Gastroesophageal sphincter (tissue), 4 donors: ENCODE measurements around the gene LONP1. TPM values are rescaled to one million over a fixed set of nuclear protein-coding genes. Genes with fewer than 3 reads are reported as not detected.

Experiments
- ATAC-seq: fragments of 150-250 bp; one replicate; pipeline ENCODE4 v1.9.1; 2016; ENCODE audit warnings: mild to moderate bottlenecking, moderate library complexity
- H3K27ac ChIP-seq, 4 donors: fragments of 200-600 bp; sonication (generic) in 3 of 4; 1 replicate in 3 of 4; 2 replicates in 1 of 4; pipeline ENCODE4 v1.5.1; 2016 to 2019
- H3K27me3 ChIP-seq: fragments of 200-600 bp; sonication (generic); one replicate; pipeline ENCODE4 v1.5.1; 2019
- H3K36me3 ChIP-seq, 2 donors: fragments of 200-600 bp; sonication (generic); one replicate each; pipeline ENCODE4 v1.5.1; 2019; ENCODE audit warnings: control low read depth in 1 of 2
- H3K4me1 ChIP-seq, 3 donors: fragments of 200-600 bp; sonication (generic); 1 replicate in 2 of 3; 2 replicates in 1 of 3; pipeline ENCODE4 v1.5.1; 2016 to 2019; ENCODE audit warnings: control low read depth in 2 of 3
- H3K4me3 ChIP-seq, 2 donors: fragments of 200-600 bp; sonication (generic); one replicate each; pipeline ENCODE4 v1.5.1; 2019; ENCODE audit warnings: mild to moderate bottlenecking in 1 of 2, moderate library complexity in 1 of 2
- H3K9me3 ChIP-seq, 3 donors: fragments of 200-600 bp; sonication (generic); one replicate each; pipeline ENCODE4 v1.5.1; 2017 to 2019; ENCODE audit warnings: control low read depth in 2 of 3
- EP300 ChIP-seq: sonication (generic); formaldehyde crosslinking; IDR thresholded peaks from one replicate; pipeline ENCODE4 v1.6.1; 2017; ENCODE audit warnings: antibody characterized with exemption, mild to moderate bottlenecking
- POLR2A ChIP-seq, 2 donors: fragments of 450-650 bp; IDR thresholded peaks; one replicate each; pipeline ENCODE4 v1.6.1; 2017; ENCODE audit warnings: antibody characterized with exemption in 2 of 2, mild to moderate bottlenecking in 2 of 2, moderate library complexity in 1 of 2
- POLR2AphosphoS5 ChIP-seq: sonication (generic); formaldehyde crosslinking; IDR thresholded peaks from one replicate; pipeline ENCODE4 v1.6.1; 2017; ENCODE audit warnings: antibody characterized with exemption
- WGBS, 2 donors: methylation state at CpG; one replicate each; pipeline ENCODE4 v1.1.5; 2018; ENCODE audit warnings: low coverage in 1 of 2; 5-methylcytosine and 5-hydroxymethylcytosine counted together
- total RNA-seq, 4 donors: library from RNA; depleted of rRNA; stranded (reverse); fragments of >200 nt; gene quantifications; one replicate each; pipeline ENCODE4 v1.1.0, GENCODE V29; 2016
- TF ChIP-seq, protein P1 (sequence below), 4 experiments: fragments of 200-600 bp in 2 of 4; fragments of 450-650 bp in 2 of 4; sonication (generic) in 1 of 4; IDR thresholded peaks; one replicate each; pipeline ENCODE4 v1.5.1; 2017 to 2019; ENCODE audit warnings: antibody characterized with exemption in 4 of 4, mild to moderate bottlenecking in 2 of 4, moderate library complexity in 2 of 4

LONP1 gene
- total RNA-seq, 4 donors from 2014 or later: 44.5 to 73.2 (median 64.1) TPM

DNA sequence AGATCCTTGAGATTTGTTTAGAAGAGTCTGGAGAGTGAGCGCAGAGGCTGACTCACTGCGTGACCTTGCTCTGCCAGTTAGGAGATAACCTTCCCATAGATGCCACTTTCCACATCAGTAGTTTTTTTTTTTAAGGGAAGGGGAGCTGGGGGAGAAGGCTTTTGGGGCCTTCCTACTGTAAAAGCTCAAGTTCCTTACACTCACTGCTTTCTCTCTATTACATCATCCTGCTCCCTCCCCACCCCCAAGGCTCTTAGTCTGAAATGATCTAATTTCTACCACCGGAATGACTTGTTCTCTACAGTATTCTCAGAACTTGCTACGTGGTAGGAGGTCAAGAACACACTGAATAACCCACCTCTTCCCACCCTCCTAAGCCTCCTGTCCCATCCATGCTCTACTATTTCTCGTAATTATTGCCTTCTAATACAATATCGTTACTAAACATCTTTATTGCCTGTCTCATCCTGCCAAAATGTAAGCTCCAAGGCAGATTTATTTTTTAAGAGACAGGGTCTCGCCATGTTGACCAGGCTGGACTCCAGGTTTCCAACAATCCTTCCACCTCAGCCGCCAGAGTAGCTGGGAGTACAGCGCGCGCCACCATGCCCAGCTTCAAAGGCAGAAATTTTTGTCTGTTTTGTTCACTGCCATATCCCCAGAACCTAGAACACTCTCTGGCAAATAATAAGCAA is 1.2 kb downstream of the LONP1 start:
- Histone ChIP-seq H3K9me3 (no peaks in the 10 kb centered on the region), H3K4me3 (peak overlapping the region; percentile 90 to 99), H3K27me3 (no peaks in the 10 kb centered on the region), H3K27ac (peak overlapping the region in 3 of 4 donors; percentile 94 to 99 (median 98)), H3K36me3 (peaks cover 0 to 15% of the 10 kb centered on the region in 2 donors), H3K4me1 (peaks cover 0 to 42% (median 15%) of the 10 kb centered on the region in 3 donors)
- WGBS, 2 donors: 13 to 29% methylated on average over 10 to 11 of the region's 11 CpGs
- TF ChIP-seq EP300: no peak
- ATAC-seq: no peak

DNA sequence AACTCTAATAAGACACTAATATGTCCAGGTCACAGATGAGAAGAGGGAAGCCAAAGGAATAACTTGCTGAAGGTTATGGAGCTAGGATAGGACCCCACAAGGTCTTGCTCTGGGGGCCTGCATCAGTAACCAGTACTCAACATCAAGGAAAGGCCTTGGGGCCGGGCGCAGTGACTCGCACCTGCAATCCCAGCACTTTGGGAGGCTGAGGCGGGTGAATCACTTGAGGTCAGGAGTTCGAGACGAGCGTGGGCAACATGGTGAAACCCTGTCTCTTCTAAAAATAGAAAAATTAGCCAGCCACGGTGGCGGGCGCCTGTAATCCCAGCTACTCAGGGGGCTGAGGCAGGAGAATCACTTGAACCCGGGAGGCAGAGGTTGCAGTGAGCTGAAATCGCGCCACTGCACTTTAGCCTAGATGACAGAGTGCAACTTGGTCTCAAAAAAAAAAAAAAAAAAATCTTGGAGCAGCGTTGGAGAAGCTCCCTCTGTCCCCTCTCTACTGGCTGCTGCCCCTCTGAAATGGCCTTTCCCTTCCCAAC is 1.8 kb downstream of the LONP1 start:
- Histone ChIP-seq H3K4me1 (peaks cover 0 to 42% (median 15%) of the 10 kb centered on the region in 3 donors), H3K4me3 (no peak overlapping the region), H3K27me3 (no peaks in the 10 kb centered on the region), H3K9me3 (no peaks in the 10 kb centered on the region), H3K27ac (peak overlapping the region in 1 of 4 donors; percentile 98), H3K36me3 (peaks cover 0 to 21% of the 10 kb centered on the region in 2 donors)
- WGBS, 2 donors: 61 to 63% methylated on average over 5 of the region's 14 CpGs
- no peak for ATAC-seq
- TF ChIP-seq, protein P1, sequence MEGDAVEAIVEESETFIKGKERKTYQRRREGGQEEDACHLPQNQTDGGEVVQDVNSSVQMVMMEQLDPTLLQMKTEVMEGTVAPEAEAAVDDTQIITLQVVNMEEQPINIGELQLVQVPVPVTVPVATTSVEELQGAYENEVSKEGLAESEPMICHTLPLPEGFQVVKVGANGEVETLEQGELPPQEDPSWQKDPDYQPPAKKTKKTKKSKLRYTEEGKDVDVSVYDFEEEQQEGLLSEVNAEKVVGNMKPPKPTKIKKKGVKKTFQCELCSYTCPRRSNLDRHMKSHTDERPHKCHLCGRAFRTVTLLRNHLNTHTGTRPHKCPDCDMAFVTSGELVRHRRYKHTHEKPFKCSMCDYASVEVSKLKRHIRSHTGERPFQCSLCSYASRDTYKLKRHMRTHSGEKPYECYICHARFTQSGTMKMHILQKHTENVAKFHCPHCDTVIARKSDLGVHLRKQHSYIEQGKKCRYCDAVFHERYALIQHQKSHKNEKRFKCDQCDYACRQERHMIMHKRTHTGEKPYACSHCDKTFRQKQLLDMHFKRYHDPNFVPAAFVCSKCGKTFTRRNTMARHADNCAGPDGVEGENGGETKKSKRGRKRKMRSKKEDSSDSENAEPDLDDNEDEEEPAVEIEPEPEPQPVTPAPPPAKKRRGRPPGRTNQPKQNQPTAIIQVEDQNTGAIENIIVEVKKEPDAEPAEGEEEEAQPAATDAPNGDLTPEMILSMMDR (IDR thresholded peaks at IDR 0.05): no peak

DNA sequence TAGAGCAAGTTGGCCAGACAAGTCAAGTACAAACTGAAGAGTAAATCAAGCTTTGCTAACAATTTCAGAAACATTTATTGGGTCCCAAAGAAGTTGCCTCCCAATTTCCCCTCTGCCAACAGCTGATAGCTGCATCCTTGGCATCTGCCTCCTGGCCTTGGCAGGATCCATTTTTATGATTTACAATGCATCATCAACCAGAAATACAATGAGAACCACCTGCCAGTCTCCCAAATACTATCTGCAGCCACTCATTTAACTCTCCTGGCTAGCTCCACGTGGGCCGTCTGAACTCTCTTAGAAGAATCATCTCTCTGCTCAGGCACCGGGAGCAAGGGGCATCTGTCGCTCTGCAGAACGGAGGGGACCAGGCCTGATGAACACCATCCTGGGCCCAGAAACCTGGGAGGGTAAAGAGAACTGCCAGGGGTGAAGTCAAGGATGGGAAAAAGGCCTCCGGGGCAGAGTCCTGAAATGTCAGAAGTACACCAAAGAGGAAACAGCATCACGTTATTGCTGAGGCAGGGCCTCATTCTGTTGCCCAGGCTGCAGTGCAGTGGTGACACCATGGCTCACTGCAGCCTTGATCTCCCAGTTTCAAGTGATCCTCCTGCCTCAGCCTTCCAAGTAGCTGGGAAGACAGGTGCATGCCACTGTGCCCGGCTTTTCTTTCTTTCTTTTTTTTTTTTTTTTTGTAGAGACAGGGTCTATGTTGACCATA is 2.6 kb downstream of the LONP1 start:
- Histone ChIP-seq H3K9me3 (no peaks in the 10 kb centered on the region), H3K36me3 (peaks cover 0 to 28% of the 10 kb centered on the region in 2 donors), H3K4me1 (peaks cover 0 to 42% (median 15%) of the 10 kb centered on the region in 3 donors), H3K27ac (no peak overlapping the region), H3K4me3 (no peak overlapping the region), H3K27me3 (no peaks in the 10 kb centered on the region)
- TF ChIP-seq POLR2A (IDR thresholded peaks at IDR 0.05) (no peak), EP300 (no peak), POLR2AphosphoS5 (no peak)
- TF ChIP-seq, protein P1 (IDR thresholded peaks at IDR 0.05): no peak
- no peak for ATAC-seq
- WGBS, 2 donors: 83 to 90% methylated on average over 3 to 5 of the region's 8 CpGs

DNA sequence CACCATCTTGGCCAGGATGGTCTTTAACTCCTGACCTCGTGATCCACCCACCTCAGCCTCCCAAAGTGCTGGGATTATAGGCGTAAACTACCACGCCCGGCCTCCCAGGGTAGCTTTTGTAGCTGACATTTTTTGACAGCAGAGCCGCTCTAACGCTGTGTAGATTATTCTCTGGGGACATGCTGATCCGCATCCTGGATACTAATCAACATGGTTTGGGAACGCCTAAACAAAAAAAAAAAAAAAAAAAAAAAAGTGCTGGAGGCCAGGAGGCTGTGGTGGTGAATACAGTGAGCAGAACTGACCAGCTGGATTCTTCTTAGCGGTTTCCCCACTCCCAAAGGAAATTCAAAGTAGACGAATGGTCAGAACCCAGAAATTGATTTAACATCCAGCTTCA is 5.1 kb downstream of the LONP1 start:
- H3K4me1 ChIP-seq: peaks cover 0 to 34% (median 15%) of the 10 kb centered on the region in 3 donors
- no peak overlapping the region for H3K27ac ChIP-seq
- ATAC-seq: no peak
- H3K9me3 ChIP-seq: no peaks in the 10 kb centered on the region
- TF ChIP-seq POLR2A (IDR thresholded peaks at IDR 0.05) (no peak), EP300 (no peak), POLR2AphosphoS5 (no peak)
- TF ChIP-seq, protein P1 (IDR thresholded peaks at IDR 0.05): no peak
- H3K27me3 ChIP-seq: no peaks in the 10 kb centered on the region
- H3K36me3 ChIP-seq: peaks cover 0 to 54% of the 10 kb centered on the region in 2 donors
- WGBS, 2 donors: 71 to 76% methylated on average over 2 to 5 of the region's 10 CpGs
- H3K4me3 ChIP-seq: no peak overlapping the region

DNA sequence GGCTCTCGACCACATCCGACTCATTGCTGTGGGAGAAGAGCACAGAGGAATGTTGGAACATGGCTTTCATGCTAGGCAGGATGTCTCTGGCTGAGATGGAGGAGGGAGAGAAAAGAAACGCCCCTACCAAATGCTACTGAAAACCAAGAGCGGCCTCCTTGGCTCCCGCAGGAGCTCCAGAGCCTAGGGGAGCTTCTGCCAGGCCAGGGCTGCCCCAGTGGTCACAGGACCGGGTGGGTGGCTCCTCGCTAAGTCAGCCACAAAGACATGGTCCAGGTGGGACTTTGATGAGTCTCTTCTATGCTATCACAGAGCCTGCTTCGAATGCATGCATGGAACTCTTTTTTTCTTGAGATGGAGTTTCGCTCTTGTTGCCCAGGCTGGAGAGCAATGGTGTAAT is 6.7 kb downstream of the LONP1 start:
- Histone ChIP-seq H3K9me3 (no peaks in the 10 kb centered on the region), H3K27ac (no peak overlapping the region), H3K4me3 (no peak overlapping the region), H3K36me3 (peaks cover 0 to 69% of the 10 kb centered on the region in 2 donors), H3K27me3 (no peaks in the 10 kb centered on the region), H3K4me1 (peaks cover 0 to 19% (median 4%) of the 10 kb centered on the region in 3 donors)
- 67 to 92% methylated on average over 1 to 6 of the region's 9 CpGs for WGBS, 2 donors
- no peak for ATAC-seq
- no peak for TF ChIP-seq POLR2A (IDR thresholded peaks at IDR 0.05)
- TF ChIP-seq, protein P1 (IDR thresholded peaks at IDR 0.05): no peak
